PC-3 (cell line): ENCODE results near the gene SFI1. TPM values are rescaled to one million over a fixed set of nuclear protein-coding genes. Genes with fewer than 3 reads are reported as not detected.
A peak's percentile ranks its signal among the peaks of the same experiment; 100 is the strongest.
"Not testable (repeated sequence)": the region's sequence is repeated elsewhere in the genome, so short reads cannot be mapped to it uniquely, and the experiment has no call there.

Experiments used
- ATAC-seq: fragments of 200-7000 bp; cut with Tn5 transposase; 2 replicates; pipeline ENCODE4 v1.9.1; 2020; ENCODE audit warnings: mild to moderate bottlenecking, moderate library complexity
- BruUV-seq: library from RNA; stranded (reverse); fragments of 400-500 nt; replicated peaks from 2 replicates; lab custom pipeline; 2021; lab: Mats Ljungman, UMichigan
- CTCF ChIA-PET: fragments of 300-600 bp; sonication (Branson Sonifier 250); formaldehyde crosslinking; loops from one replicate; lab custom pipeline; 2022; ENCODE audit warnings: antibody characterized with exemption; lab: Charles Lee
- POLR2A ChIA-PET: fragments of 300-600 bp; sonication (Branson Sonifier 250); formaldehyde crosslinking; loops from one replicate; lab custom pipeline; 2022; ENCODE audit warnings: antibody characterized with exemption; ENCODE audit not compliant: unreplicated experiment; lab: Charles Lee
- DNase-seq: peaks from one replicate; pipeline ENCODE4 v3.0.0-alpha.2; 2015
- H2AFZ ChIP-seq: fragments of 300-600 bp; sonication (generic); 2 replicates; pipeline ENCODE4 v1.6.0; 2016; ENCODE audit warnings: antibody characterized with exemption, low read length
- H3F3A ChIP-seq: fragments of 300-600 bp; sonication (generic); one replicate; pipeline ENCODE4 v1.6.0; 2017; ENCODE audit warnings: antibody characterized with exemption, low read length, control low read depth, mild to moderate bottlenecking; ENCODE audit not compliant: unreplicated experiment
- H3K27ac ChIP-seq: fragments of 300-600 bp; sonication (generic); 2 replicates; pipeline ENCODE4 v1.5.1; 2016; ENCODE audit warnings: mild to moderate bottlenecking, low read length
- H3K27me3 ChIP-seq: fragments of 300-600 bp; sonication (generic); 2 replicates; pipeline ENCODE4 v1.6.1; 2016; ENCODE audit warnings: low read length, mixed read lengths
- H3K36me3 ChIP-seq: fragments of 300-600 bp; sonication (generic); 2 replicates; pipeline ENCODE4 v1.6.1; 2016; ENCODE audit warnings: low read depth, mixed run types, low read length, mixed read lengths
- H3K4me1 ChIP-seq: fragments of 300-600 bp; sonication (generic); 2 replicates; pipeline ENCODE4 v1.5.1; 2016; ENCODE audit warnings: low read length; ENCODE audit not compliant: insufficient read depth
- H3K4me2 ChIP-seq: fragments of 300-600 bp; sonication (generic); 2 replicates; pipeline ENCODE4 v1.6.0; 2016; ENCODE audit warnings: low read length
- H3K4me3 ChIP-seq: fragments of 300-600 bp; sonication (generic); 2 replicates; pipeline ENCODE4 v1.5.1; 2016; ENCODE audit warnings: mild to moderate bottlenecking, low read length, mixed read lengths
- H3K79me2 ChIP-seq: fragments of 300-600 bp; sonication (generic); 2 replicates; pipeline ENCODE4 v1.6.1; 2017; ENCODE audit warnings: low read length, mixed read lengths
- H3K9ac ChIP-seq: fragments of 300-600 bp; sonication (generic); 2 replicates; pipeline ENCODE4 v1.6.0; 2016; ENCODE audit warnings: mild to moderate bottlenecking, low read length
- H3K9me2 ChIP-seq: fragments of 300-600 bp; sonication (generic); replicated peaks from 2 replicates; pipeline ENCODE4 v1.6.1; 2016; ENCODE audit warnings: mixed run types, low read length, mixed read lengths
- H3K9me3 ChIP-seq: fragments of 300-600 bp; sonication (generic); 2 replicates; pipeline ENCODE4 v1.6.1; 2016; ENCODE audit warnings: low read length, mixed read lengths
- H4K20me1 ChIP-seq: fragments of 300-600 bp; sonication (generic); 2 replicates; pipeline ENCODE4 v1.6.1; 2016; ENCODE audit warnings: low read length, mixed read lengths
- CTCF ChIP-seq: fragments of 300-600 bp; sonication (generic); conservative IDR thresholded peaks from 2 replicates; pipeline ENCODE4 v1.5.1; 2017; ENCODE audit warnings: antibody characterized with exemption, low read depth, mild to moderate bottlenecking, low read length
- EZH2 ChIP-seq: fragments of 300-600 bp; sonication (generic); IDR thresholded peaks from one replicate; pipeline ENCODE4 v1.6.1; 2017; ENCODE audit warnings: antibody characterized with exemption, mild to moderate bottlenecking, low read length; ENCODE audit not compliant: unreplicated experiment
- EZH2phosphoT487 ChIP-seq: fragments of 300-600 bp; sonication (generic); IDR thresholded peaks from 2 replicates; pipeline ENCODE4 v1.6.1; 2018; ENCODE audit warnings: mild to moderate bottlenecking, antibody characterized with exemption, low read length, borderline replicate concordance
- intact Hi-C: fragments of 100-400 bp; cut with micrococcal nuclease; formaldehyde crosslinking; loops from 2 replicates; pipeline ENCODE4 v1.9.0; 2023
- total RNA-seq: library from RNA; depleted of rRNA; stranded (reverse); fragments of >200 nt; gene quantifications from 2 replicates; pipeline ENCODE4 v1.2.3, GENCODE V29; 2014

SFI1 gene
- total RNA-seq, 1 experiment from 2014 or later: 22.5 TPM

GRCh38 chr22:31491218-31491962 is 4.9 kb upstream of the SFI1 start:
- Histone ChIP-seq H3K36me3 (0 out of 2 replicates have a peak, but pooled peaks cover 8% of the 10 kb centered on the region), H3K9ac (peak overlapping the region; percentile 86; the same call in 1 of the 2 replicates), H3K4me1 (peaks cover 20% of the 10 kb centered on the region; the same call in 1 of the 2 replicates), H3K27me3 (no peaks in the 10 kb centered on the region), H3K27ac (no peak overlapping the region), H2AFZ (peak overlapping the region; percentile 73; the same call in 1 of the 2 replicates), H3K4me3 (peak overlapping the region; percentile 99), H4K20me1 (no peaks in the 10 kb centered on the region), H3K4me2 (peak overlapping the region; percentile 84), H3K9me3 (no peaks in the 10 kb centered on the region), H3K9me2 (no peaks in the 10 kb centered on the region), H3F3A (no peaks in the 10 kb centered on the region), H3K79me2 (peaks cover 35% of the 10 kb centered on the region)
- ATAC-seq: no peak
- BruUV-seq: no TSS peak
- intact Hi-C loops: loop anchor here (5.0 kb wide), 1 partner anchor 144 kb away; the partner anchor contains the start of gene PATZ1
- no peak for DNase-seq
- ChIA-PET POLR2A (no interaction called here), CTCF (no interaction called here)
- no peak for TF ChIP-seq EZH2phosphoT487
- TF ChIP-seq CTCF: no peak
- no peak for TF ChIP-seq EZH2

GRCh38 chr22:31492151-31492550 is 4.2 kb upstream of the SFI1 start:
- Histone ChIP-seq H3F3A (no peaks in the 10 kb centered on the region), H3K27ac (no peak overlapping the region), H3K4me3 (no peak overlapping the region), H3K9ac (no peak overlapping the region), H3K36me3 (0 out of 2 replicates have a peak, but pooled peaks cover 6% of the 10 kb centered on the region), H4K20me1 (no peaks in the 10 kb centered on the region), H3K9me2 (no peaks in the 10 kb centered on the region), H2AFZ (no peak overlapping the region), H3K4me1 (peaks cover 21% of the 10 kb centered on the region; the same call in 1 of the 2 replicates), H3K79me2 (peaks cover 39% of the 10 kb centered on the region), H3K27me3 (no peaks in the 10 kb centered on the region), H3K9me3 (no peaks in the 10 kb centered on the region), H3K4me2 (no peak overlapping the region)
- POLR2A ChIA-PET: no interaction called here
- BruUV-seq: no TSS peak
- no peak for ATAC-seq
- TF ChIP-seq EZH2: no peak
- TF ChIP-seq CTCF: no peak
- no peak for TF ChIP-seq EZH2phosphoT487
- intact Hi-C loops: loop anchor here (5.0 kb wide), 1 partner anchor 145 kb away; the partner anchor contains the start of gene PATZ1
- CTCF ChIA-PET: no interaction called here
- DNase-seq: no peak

- DNase-seq, H2AFZ ChIP-seq, CTCF ChIA-PET, H3K9ac ChIP-seq, H4K20me1 ChIP-seq, H3K4me2 ChIP-seq, ATAC-seq, H3K9me2 ChIP-seq, BruUV-seq, H3K27me3 ChIP-seq, H3F3A ChIP-seq, H3K4me3 ChIP-seq, H3K36me3 ChIP-seq, H3K27ac ChIP-seq, H3K9me3 ChIP-seq: not testable (repeated sequence)
- POLR2A ChIA-PET: interaction anchor here (0.5 kb wide), 1 partner anchor 263 kb away, joined by 3 read pairs; no protein-coding TSS in a partner anchor
- Histone ChIP-seq H3K4me1 (peaks cover 19% of the 10 kb centered on the region; the same call in 1 of the 2 replicates), H3K79me2 (peaks cover 35% of the 10 kb centered on the region)
- intact Hi-C loops: loop anchor here (5.0 kb wide), 1 partner anchor 146 kb away; the partner anchor contains the start of gene PATZ1
Observed at GRCh38 chr22:31493355-31493754, 3.0 kb upstream of the SFI1 start.
